Thyroid gland (tissue), 4 donors: ENCODE results near the gene CACNG5. TPM values are rescaled to one million over a fixed set of nuclear protein-coding genes. Genes with fewer than 3 reads are reported as not detected.

Experiments used
- DNase-seq, 2 donors: peaks; one replicate each; pipeline ENCODE4 v3.0.0-alpha.2; 2019
- H3K27ac ChIP-seq, 3 donors: fragments of 200-600 bp; sonication (generic); 1 replicate in 2 of 3; 2 replicates in 1 of 3; pipeline ENCODE4 v1.5.1; 2016 to 2019; ENCODE audit warnings: mild to moderate bottlenecking in 1 of 3, moderate library complexity in 1 of 3
- H3K27me3 ChIP-seq: fragments of 200-600 bp; sonication (generic); one replicate; pipeline ENCODE4 v1.5.1; 2019
- H3K36me3 ChIP-seq, 2 donors: fragments of 200-600 bp; sonication (generic); one replicate each; pipeline ENCODE4 v1.5.1; 2016 to 2019
- H3K4me1 ChIP-seq, 2 donors: fragments of 200-600 bp; sonication (generic); one replicate each; pipeline ENCODE4 v1.5.1; 2017 to 2019
- H3K4me3 ChIP-seq, 3 donors: fragments of 200-600 bp; sonication (generic); replicated peaks in 1 of 3; 1 replicate in 2 of 3; 2 replicates in 1 of 3; pipeline ENCODE4 v1.5.1; 2016; ENCODE audit warnings: mild to moderate bottlenecking in 1 of 3
- H3K9me3 ChIP-seq: fragments of 200-600 bp; sonication (generic); one replicate; pipeline ENCODE4 v1.5.1; 2017
- CTCF ChIP-seq, 6 experiments: fragments of 200-600 bp in 3 of 6; fragments of 450-650 bp in 3 of 6; sonication (generic) in 3 of 6; IDR thresholded peaks; one replicate each; pipeline ENCODE4 v1.5.1; 2016 to 2019; ENCODE audit warnings: antibody characterized with exemption in 6 of 6, mild to moderate bottlenecking in 2 of 6, inconsistent platforms in 1 of 6, moderate library complexity in 1 of 6
- POLR2A ChIP-seq, 2 donors: fragments of 450-650 bp; IDR thresholded peaks; one replicate each; pipeline ENCODE4 v1.6.1; 2017; ENCODE audit warnings: antibody characterized with exemption in 2 of 2, mild to moderate bottlenecking in 2 of 2, moderate library complexity in 1 of 2
- WGBS, 2 donors: methylation state at CpG; one replicate each; pipeline ENCODE4 v1.1.5; 2017; 5-methylcytosine and 5-hydroxymethylcytosine counted together
- intact Hi-C: fragments of 100-400 bp; cut with DNase I; formaldehyde crosslinking; loops from one replicate; pipeline ENCODE4 v1.15.1; 2023
- total RNA-seq, 4 donors: library from RNA; depleted of rRNA; stranded (reverse); fragments of >200 nt; gene quantifications; one replicate each; pipeline ENCODE4 v1.2.3, GENCODE V29; 2016

Gene CACNG5
- total RNA-seq, 4 donors from 2014 or later, result not detected

- WGBS, 2 donors, result 95 to 98% methylated on average over 3 of the region's 3 CpGs
- intact Hi-C loops, result no loop called here
These were observed 8.0 kb downstream of the CACNG5 start for GRCh38 chr17:66842959-66843358.

GRCh38 chr17:66843627-66844026 lies 8.7 kb downstream of the CACNG5 start:
- intact Hi-C loops, result no loop called here
- Histone ChIP-seq H3K27ac (no peak overlapping the region), H3K27me3 (no peaks in the 10 kb centered on the region), H3K36me3 (no peaks in the 10 kb centered on the region), H3K4me1 (no peaks in the 10 kb centered on the region), H3K4me3 (no peak overlapping the region), H3K9me3 (no peaks in the 10 kb centered on the region)
- TF ChIP-seq POLR2A (IDR thresholded peaks at IDR 0.05), result no peak
- TF ChIP-seq CTCF (IDR thresholded peaks at IDR 0.05), result no peak
- DNase-seq, result no peak
- WGBS, 2 donors, result 52 to 55% methylated on average over 4 of the region's 4 CpGs

More at GRCh38 chr17:66842959-66843358, 8.0 kb downstream of the CACNG5 start:
- H3K27me3 ChIP-seq, result no peaks in the 10 kb centered on the region
- H3K4me1 ChIP-seq, result no peaks in the 10 kb centered on the region
- no peak for TF ChIP-seq POLR2A (IDR thresholded peaks at IDR 0.05)
- TF ChIP-seq CTCF (IDR thresholded peaks at IDR 0.05), result no peak
- H3K27ac ChIP-seq, result no peak overlapping the region
- H3K4me3 ChIP-seq, result no peak overlapping the region
- no peaks in the 10 kb centered on the region for H3K36me3 ChIP-seq
- no peaks in the 10 kb centered on the region for H3K9me3 ChIP-seq
- DNase-seq, result no peak

- DNase-seq, result no peak
- H3K36me3 ChIP-seq, result no peaks in the 10 kb centered on the region
- H3K27ac ChIP-seq, result no peak overlapping the region
- intact Hi-C loops, result no loop called here
- H3K9me3 ChIP-seq, result no peaks in the 10 kb centered on the region
- H3K27me3 ChIP-seq, result no peaks in the 10 kb centered on the region
- WGBS, 2 donors, result 88 to 91% methylated on average over 3 of the region's 3 CpGs
- no peaks in the 10 kb centered on the region for H3K4me1 ChIP-seq
- no peak for TF ChIP-seq POLR2A (IDR thresholded peaks at IDR 0.05)
- no peak for TF ChIP-seq CTCF (IDR thresholded peaks at IDR 0.05)
- H3K4me3 ChIP-seq, result no peak overlapping the region
These were observed 12.8 kb downstream of the CACNG5 start for GRCh38 chr17:66847704-66848103.

- no peak overlapping the region for H3K27ac ChIP-seq
- TF ChIP-seq CTCF (IDR thresholded peaks at IDR 0.05) (no peak), POLR2A (IDR thresholded peaks at IDR 0.05) (no peak)
- intact Hi-C loops, result no loop called here
- 92 to 95% methylated on average over 6 of the region's 6 CpGs for WGBS, 2 donors
- H3K9me3 ChIP-seq, result no peaks in the 10 kb centered on the region
- H3K4me1 ChIP-seq, result no peaks in the 10 kb centered on the region
- H3K4me3 ChIP-seq, result no peak overlapping the region
- no peaks in the 10 kb centered on the region for H3K27me3 ChIP-seq
- no peaks in the 10 kb centered on the region for H3K36me3 ChIP-seq
- no peak for DNase-seq
These were observed 13.6 kb downstream of the CACNG5 start for GRCh38 chr17:66848496-66848895.

GRCh38 chr17:66849032-66849655 lies 14.2 kb downstream of the CACNG5 start:
- Histone ChIP-seq H3K4me3 (no peak overlapping the region), H3K36me3 (no peaks in the 10 kb centered on the region), H3K9me3 (no peaks in the 10 kb centered on the region), H3K27me3 (no peaks in the 10 kb centered on the region), H3K4me1 (no peaks in the 10 kb centered on the region), H3K27ac (no peak overlapping the region)
- intact Hi-C loops, result no loop called here
- DNase-seq, result no peak
- 78 to 88% methylated on average over 11 of the region's 14 CpGs for WGBS, 2 donors
- no peak for TF ChIP-seq POLR2A (IDR thresholded peaks at IDR 0.05)
- TF ChIP-seq CTCF (IDR thresholded peaks at IDR 0.05), result no peak
